GDM1 (cell line): ENCODE data around the gene TRAF3IP1.
A peak's percentile ranks its signal among the peaks of the same experiment; 100 is the strongest.
"Not testable (repeated sequence)": the region's sequence is repeated elsewhere in the genome, so short reads cannot be mapped to it uniquely, and the experiment has no call there.

Source experiments
- DNase-seq: peaks from one replicate; lab custom pipeline; 2025; lab: John Stamatoyannopoulos, UW

TRAF3IP1 gene

GRCh38 chr2:238380785-238381184 is 60.5 kb downstream of the TRAF3IP1 start:
- no peak for DNase-seq

GRCh38 chr2:238381341-238382115 is 61.2 kb downstream of the TRAF3IP1 start:
- DNase-seq: peak; percentile 78

GRCh38 chr2:238382381-238382781 is 62.1 kb downstream of the TRAF3IP1 start:
- DNase-seq: no peak

GRCh38 chr2:238383135-238383534 is 62.8 kb downstream of the TRAF3IP1 start:
- DNase-seq: no peak

- DNase-seq: no peak
Observed at GRCh38 chr2:238383743-238384380, 63.5 kb downstream of the TRAF3IP1 start.

- DNase-seq: no peak
Observed at GRCh38 chr2:238387332-238387731, 67.0 kb downstream of the TRAF3IP1 start.

- DNase-seq: no peak
Observed at GRCh38 chr2:238388794-238389193, 68.5 kb downstream of the TRAF3IP1 start.

GRCh38 chr2:238389988-238390589 is 69.8 kb downstream of the TRAF3IP1 start:
- peak; percentile 54 for DNase-seq

GRCh38 chr2:238391042-238391689 is 70.8 kb downstream of the TRAF3IP1 start:
- no peak for DNase-seq

- no peak for DNase-seq
Observed at GRCh38 chr2:238396663-238397062, 76.3 kb downstream of the TRAF3IP1 start.

- DNase-seq: no peak
Observed at GRCh38 chr2:238397356-238397755, 77.0 kb downstream of the TRAF3IP1 start.

GRCh38 chr2:238398577-238398976 is 78.3 kb downstream of the TRAF3IP1 start:
- no peak for DNase-seq

- DNase-seq: no peak
Observed at GRCh38 chr2:238399094-238399493, 78.8 kb downstream of the TRAF3IP1 start.

GRCh38 chr2:238401551-238401950 is 81.2 kb downstream of the TRAF3IP1 start:
- no peak for DNase-seq

GRCh38 chr2:238403632-238404405 is 83.5 kb downstream of the TRAF3IP1 start:
- DNase-seq: no peak

GRCh38 chr2:238404406-238405216 is 84.3 kb downstream of the TRAF3IP1 start:
- DNase-seq: no peak

GRCh38 chr2:238405217-238405555 is 84.9 kb downstream of the TRAF3IP1 start:
- not testable (repeated sequence) for DNase-seq

GRCh38 chr2:238406221-238406997 is 86.1 kb downstream of the TRAF3IP1 start:
- DNase-seq: no peak

GRCh38 chr2:238406998-238407285 is 86.6 kb downstream of the TRAF3IP1 start:
- DNase-seq: no peak

- no peak for DNase-seq
Observed at GRCh38 chr2:238407566-238407965, 87.2 kb downstream of the TRAF3IP1 start.
